ENCODE measurements around the gene E2F1.
A peak's percentile ranks its signal among the peaks of the same experiment; 100 is the strongest.
"Not testable (repeated sequence)": the region's sequence is repeated elsewhere in the genome, so short reads cannot be mapped to it uniquely, and the experiment has no call there.

The E2F1 gene

DNA sequence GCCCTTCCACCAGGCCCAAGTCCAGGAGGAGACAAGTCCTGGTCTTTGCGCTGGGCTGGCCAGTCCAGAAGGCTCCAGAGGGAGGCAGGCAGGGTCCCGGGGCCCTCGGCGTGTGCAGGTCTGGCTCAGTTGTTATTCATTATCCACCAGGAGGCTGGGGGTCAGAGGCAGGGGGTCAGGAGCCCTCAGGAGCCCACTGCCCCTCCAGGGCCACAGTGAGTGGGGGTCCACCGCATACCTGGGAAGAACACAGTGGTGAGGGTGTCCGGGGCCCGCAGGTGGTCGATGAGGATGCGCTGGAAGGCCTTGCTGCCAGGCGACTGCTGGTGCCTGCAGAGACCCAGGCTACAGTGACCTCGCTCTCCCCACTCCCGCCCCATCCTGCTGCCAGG lies 28.5 kb downstream of the E2F1 start:
- DNase-seq (ENCODE audit: low read depth) = no peak

DNA sequence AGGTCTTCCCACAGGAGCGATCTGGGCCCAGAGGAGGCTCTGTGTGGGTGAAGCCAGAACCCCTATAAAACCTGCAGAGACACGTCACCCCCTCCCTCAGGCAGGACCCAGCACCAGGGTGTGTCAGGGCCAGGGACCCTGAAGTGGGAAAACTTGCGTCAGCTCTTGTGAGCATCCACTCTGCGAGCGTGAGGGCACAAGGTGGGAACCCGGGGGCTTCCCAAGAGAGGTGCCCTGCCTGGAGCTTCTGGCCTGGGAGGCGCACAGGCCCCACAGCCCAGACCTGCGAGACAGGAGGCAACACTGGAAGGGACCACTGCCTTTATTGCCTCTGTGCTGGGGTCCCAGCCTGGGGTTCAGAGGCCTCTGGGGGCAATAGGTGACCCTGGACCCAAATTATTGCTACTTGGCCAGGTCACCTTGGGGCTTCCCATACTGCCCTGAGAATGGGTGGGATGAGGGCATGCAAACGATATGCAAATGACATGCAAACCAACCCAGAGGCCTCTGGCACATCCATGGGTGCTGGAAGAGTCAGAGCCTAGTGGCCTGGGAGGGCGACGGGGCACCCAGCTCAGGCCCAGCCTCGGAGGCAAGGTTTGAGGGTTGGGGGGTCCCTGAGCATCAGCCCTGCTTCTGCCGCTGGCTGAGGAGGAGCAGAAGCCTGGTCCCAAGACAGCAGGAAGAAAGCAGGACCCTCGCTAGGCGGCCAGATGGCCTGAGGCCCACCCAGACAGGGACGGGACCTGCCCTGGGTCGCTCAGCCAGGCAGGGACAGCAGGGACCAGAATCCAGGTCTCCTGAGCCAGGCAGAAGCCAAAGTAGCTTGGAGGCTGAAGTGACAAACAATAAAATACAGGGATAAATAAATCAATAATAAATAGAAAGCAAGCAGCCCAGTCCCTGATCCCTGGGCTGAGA lies 29.1 kb downstream of the E2F1 start:
- no peak for DNase-seq (ENCODE audit: low read depth)

DNA sequence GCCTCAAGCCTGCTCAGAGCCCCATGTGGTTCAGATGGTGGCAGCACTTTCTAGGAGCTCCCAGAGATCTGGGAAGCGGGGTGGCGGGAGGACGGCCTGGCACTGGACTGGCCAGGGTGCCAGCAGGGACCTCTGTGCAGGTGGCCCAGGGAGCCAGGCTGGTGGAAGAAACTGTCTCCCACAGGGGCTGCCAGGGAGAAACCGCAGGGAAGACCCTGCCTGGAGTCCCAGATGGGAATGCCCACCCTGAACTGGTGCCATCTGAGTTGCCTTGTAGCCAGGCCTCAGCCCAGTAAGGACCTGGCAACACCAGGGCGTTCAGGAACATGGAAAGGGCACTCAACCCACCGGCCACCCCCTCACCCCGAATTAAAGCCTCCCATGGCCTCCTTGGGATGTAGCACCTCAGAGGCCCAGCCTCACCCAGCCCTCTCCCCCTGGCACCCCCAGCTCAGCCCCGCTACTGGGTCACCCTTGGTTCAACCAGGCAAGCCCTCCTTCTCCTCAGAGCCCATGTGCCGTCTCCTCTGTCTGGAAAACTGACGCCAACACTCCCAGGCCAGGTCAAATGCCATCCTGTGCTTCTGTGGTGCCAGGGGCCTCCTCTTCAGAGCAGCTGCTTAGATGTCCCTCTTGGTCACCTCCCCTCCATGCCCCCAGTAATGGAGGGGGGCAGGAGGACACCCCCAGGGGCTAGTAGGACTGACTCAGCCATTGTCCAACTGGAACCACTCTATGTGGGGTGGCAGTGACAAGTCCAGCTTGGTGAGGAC lies 30.0 kb downstream of the E2F1 start:
- DNase-seq (ENCODE audit: low read depth) = no peak

DNA sequence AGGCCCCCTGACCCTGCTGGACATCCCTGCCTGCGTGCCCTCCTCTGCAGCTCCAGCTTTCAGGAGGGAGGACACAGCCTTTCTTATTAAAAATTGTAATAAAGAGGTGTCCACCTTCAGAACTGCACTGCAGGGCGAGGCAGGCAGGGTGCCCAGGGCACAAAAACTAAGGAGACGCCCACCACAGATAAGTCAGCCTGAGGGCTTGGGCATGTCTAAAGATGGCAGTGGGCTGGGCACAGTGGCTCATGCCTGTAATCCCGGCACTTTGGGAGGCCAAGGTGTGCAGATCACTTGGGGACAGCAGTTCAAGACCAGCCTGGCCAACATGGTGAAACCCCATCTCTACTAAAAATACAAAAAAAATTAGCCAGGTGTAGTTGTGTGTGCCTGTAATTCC lies 31.0 kb downstream of the E2F1 start:
- DNase-seq (ENCODE audit: low read depth) = no peak

DNA sequence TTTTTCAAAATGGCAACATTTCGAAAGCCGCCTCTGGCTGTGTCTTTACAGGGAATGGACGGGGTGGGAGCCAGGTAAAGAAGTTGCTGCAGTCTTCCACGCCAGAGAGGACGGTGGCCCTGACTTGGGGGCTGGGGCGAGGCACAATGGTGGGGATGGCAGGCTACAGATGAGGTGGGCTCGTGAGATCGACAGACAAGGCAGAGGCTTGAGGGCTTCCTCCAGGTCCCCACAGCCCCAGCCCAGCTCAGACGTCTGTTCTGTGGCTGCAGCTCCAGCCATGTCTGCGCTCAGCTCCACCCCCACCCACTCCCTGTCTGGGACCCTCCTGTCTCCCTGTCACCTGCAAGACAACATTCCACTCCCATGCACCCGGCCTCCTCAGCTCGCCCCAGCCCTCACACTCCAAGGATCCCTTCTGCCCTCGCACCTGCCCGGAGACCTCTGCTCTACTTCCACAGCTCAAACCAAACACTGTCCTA lies 31.5 kb downstream of the E2F1 start:
- DNase-seq (ENCODE audit: low read depth) = no peak

DNA sequence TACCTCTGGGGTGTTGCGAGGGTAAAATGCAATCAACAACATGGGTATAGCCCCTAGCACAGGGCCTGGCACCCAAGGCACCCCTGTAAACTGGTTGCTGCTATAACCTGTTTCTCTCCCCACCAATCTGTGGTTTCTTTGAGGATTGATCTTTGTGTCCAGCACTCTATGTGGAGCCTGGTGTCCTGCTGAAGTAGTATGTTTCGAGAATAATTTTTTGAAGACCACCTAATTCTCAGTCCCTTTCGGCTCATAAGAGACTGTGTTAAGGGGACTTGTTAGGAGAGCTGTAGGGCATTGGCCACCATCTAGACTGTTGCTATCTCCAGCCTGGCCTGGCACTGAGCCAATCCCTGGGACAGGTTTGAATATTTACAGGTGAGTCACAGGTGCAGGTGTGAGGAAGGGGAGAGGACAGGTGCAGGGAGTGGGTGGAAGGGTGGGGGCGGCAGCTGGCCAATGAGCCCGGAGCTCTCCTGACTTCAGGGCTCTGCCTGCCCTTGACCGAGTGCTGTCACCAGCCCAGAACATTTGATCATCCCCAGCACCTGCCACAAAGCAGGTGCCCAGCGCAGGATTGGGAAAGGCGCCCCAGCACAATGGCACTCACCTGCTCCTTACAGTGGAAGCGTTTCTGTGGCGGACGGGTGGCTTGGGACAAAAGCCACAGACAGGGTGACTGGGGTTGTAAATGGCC lies 32.1 kb downstream of the E2F1 start:
- no peak for DNase-seq (ENCODE audit: low read depth)

DNA sequence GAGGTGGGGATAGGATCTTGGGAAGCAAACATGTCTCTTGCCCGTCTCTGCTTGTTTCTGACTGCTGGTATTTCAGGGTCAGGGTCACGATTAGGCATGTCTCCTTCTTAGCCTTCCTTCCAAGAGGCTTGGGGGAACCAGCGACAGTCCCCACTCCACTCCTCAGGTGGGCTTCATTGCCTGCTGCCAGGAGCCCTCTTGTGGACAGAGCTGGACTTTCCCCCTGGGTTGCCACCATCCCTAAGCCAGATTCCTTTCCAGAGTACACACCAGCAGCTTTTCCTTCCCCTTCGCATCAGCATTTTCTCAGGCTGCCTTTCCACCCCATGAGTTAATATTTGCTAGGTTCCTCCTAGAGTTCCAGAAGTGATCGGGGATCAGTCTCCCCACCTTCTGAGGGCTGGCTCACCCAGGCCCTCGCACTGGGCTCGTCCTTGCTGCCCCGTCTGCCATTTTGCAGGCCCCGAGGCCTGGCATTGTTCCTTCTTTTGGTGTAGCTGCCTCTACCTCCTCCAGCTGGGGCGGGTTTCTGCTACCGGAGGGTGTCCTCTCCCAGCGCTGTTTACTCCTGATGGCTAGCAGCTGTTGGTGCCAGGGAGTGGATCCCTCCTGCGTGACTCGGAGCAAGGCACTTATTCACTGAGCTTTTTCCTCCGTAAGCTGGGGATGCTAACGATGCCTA lies 32.8 kb downstream of the E2F1 start:
- DNase-seq (ENCODE audit: low read depth) = peak; percentile 80

DNA sequence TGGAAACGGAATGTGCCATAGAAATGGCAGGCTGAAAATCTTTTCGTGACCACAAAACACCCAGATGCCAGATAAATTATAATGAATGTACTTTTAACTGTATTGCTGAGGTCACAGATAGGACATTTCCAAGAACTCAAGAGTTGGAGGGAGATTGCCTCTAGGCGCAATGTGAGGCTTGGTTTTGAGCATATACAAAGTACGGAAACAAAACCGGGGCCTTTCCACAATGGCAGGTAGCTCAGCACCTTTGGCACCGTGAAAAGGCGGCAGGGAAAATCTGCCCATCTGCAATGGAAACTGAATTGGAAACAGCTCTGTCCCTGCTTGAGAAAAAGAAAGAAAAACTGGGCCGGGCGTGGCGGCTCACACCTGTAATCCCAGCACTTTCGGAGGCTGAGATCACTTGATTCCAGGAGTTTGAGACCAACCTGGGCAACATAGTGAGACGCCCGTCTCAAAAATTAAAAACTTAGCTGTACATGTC lies 34.6 kb downstream of the E2F1 start:
- no peak for DNase-seq (ENCODE audit: low read depth)

DNA sequence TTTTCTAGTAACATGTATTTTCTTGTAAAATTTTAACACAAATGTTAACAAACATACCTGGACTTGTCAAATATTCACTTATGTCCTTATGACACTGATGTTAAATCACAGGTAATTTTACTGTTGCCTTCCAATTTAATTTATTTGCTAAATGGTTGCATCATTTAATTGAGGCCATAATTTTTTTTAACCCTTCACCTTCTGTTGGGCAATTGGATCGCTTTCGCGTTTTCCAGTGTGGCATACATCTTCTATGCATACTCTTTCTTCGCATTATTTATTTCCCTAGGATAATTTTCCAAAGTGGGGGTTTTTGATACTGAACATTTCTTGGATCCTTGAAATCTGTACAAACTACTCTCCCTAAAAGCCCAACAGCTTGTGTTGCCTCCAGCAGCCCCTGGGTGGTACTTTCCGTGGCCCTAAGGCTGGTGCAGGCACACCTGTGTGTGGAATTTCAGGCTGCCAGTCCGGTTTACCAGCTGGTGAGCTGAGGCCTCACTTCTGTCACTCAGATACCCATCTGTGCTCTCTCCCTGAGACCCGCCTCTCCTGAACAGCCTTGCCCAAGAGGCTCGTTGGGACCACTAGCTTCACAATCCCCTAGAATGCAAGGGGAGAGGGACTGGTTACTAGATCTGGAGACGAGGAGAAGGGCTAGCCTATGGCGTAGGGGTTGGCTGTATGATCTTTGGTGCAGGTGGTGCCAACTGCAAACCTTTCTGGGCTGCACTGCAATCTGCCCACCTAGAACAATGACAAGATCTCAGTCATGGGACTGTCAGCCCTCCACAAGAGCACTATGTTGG lies 35.2 kb downstream of the E2F1 start:
- no peak for DNase-seq (ENCODE audit: low read depth)

DNA sequence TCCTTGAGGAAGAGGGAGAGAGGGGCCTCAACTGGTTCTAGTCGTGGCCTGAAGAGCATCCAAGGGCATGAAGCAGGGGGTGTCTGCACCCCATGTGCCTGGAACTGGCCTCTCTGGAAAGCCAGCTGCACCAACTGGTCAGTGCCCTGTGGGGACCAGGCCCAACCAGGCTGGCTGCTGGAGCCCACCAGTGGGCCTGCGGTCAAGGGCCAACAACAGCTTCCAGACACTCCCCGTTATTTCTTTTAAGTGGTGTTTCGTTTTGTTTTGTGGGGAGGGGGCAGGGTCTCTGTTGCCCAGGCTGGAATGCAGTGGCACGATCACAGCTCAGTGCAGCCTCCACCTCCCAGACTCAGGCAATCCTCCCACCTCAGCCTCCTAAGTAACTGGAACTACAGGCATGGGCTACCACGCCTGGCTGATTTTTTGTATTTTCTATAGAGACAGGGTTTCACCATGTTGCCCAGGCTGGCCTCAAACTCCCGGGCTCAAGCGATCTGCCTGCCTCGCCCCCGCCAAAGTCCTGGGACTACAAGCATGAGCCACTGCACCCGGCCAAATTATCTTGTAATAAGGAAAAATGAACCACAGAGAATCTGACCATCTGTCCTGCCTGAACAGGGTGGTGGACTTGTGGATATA lies 36.0 kb downstream of the E2F1 start:
- DNase-seq (ENCODE audit: low read depth) = no peak

DNA sequence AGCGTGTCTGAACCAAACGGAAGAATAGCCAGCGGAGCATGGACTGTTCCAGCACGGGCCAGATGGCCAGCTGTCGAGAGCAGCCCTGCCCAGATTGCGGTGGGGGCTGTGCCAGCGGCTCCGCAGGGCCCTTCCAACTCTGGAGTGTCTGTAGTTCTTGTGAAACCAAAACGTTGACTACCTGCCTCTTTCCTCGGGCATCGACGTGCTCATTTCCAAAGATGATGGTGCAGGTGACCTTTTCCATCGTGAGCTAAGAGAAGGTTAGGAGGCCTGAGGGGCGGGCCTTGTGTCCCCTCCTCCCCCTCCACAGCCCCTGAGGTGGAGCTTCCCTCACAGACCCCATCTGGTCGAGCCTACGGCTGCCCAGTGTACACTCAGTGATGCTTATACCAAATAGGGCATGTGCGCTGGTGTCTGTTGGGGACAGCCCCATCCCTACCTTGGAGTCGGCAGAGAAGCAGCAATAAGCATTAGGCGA lies 36.9 kb downstream of the E2F1 start:
- DNase-seq (ENCODE audit: low read depth) = no peak

DNA sequence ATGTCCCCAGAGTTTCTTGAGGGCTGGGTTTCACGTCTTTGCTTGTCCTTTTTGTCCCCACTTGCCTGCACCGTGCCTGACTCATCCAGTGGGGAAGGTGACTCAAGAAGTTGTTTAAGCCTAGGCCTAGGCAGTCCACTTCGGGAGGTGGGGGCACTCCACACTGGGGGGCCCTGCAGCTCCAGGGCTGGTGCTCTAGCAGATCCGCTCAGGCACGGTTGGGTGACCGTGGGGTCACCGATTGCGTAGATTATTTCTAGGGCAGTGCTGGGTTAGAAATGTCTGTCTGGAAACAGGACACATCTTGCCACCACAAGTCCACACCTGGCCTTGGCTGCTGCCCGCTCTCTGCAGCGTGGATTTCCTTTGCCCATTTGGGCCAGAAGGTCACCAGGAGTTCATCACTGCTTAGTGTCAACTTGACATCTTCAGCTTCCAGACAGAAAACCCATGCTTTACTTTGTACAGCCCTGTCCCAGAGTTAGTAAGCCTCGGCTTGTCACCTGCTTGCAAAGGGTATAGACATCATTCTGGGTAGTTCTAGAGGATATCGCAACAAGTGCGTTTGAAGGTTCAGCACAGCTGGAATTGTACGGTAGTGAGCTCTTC lies 37.7 kb downstream of the E2F1 start:
- DNase-seq (ENCODE audit: low read depth) = peak; percentile 30

DNA sequence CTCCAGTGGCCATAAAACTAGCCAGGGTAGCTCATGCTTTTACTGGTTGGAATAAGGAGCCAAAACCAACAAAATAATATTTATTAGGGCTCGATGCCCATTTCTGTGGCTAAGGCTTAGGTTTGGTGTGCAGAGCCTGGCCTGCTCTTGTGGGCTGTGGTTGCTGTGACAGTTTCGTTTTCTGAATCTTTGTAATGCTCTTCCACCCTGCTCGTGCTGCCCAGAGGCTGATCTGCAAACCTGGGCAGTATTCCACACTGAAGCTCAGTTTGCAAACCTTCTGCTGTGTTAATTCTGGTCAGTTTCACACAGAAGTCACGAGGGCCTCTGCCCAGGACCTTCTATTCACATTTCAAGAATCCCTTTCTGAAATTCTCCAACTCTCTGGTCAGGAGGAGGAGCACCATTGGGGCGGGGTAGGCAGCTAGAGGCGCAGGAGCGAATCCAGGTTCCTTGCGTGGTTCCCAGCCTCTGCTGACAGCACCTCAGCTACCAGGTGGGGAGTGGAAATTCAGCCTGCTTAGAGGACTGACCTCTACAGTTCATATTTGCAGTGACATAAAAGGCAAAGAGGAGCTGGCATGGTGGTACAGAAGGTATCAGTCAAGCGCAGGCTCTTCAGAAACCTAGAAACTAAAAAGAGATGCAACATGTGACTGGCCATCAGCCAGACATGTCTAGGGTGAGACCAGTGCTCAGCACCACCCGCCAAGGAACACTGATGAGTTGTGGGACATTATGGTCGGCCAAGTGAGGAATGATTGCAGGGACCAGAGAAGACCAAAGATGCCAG lies 38.4 kb downstream of the E2F1 start:
- no peak for DNase-seq (ENCODE audit: low read depth)

DNA sequence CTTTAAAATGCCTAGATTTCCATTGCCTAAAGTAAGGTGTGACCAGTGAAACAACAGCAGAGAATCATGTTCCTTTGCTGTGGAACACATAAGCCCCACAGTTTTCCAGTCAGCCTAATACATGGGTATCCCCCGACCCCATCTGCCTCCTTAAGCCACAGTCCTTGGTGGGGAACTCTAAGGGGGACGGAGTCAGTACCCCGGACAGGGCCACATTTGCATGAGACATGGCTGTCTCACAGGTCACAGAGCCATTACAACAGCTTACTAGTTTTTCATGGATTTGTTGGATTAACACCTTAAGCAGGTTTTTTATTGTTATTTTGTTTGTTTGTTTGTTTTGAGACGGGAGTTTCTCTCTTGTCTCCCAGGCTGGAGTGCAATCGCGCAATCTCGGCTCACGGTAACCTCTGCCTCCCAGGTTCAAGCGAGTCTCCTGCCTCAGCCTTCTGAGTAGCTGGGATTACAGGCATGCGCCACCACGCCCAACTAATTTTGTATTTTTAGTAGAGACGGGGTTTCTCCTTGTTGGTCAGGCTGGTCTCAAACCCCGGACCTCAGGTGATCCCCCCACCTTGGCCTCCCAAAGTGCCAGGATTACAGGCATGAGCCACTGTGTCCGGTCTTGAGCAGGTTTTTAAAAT lies 39.1 kb downstream of the E2F1 start:
- DNase-seq (ENCODE audit: low read depth) = not testable (repeated sequence)

DNA sequence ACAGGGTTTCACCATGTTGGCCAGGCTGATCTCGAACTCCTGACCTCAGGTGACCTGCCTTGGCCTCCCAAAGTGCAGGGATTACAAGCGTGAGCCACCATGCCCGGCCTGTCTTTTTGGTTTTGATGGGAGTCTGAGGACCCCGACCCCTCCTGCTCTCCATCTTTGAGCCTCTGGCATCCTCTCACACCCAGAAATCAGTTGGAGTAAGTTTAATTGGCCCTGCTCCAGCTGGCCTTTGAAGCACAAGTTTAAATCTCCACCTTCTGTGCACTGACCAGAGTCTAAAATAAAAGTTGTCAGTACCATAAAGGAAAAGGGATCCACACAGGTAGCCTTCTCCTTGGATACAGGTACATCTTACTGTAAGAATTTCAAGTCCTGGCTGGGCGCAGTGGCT lies 40.0 kb downstream of the E2F1 start:
- no peak for DNase-seq (ENCODE audit: low read depth)

DNA sequence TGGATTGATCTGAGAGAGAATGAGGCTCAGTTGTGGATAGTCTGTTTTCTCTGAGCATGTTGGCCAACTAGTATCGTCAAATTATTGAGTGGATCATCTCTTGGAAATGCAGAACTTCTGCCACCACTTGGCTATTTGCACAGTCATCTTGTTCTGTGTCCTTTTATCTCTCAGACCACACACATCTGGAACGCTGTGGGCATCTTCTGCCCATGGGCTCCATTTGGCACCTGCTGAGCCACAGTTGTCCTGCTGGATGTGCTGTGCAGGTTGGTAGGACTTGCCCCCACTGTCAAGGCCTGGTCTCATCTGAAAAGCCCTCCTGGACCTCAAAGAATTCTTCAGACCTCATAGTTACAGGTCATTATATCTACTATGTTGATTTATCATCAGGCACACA lies 40.8 kb downstream of the E2F1 start:
- DNase-seq (ENCODE audit: low read depth) = no peak

DNA sequence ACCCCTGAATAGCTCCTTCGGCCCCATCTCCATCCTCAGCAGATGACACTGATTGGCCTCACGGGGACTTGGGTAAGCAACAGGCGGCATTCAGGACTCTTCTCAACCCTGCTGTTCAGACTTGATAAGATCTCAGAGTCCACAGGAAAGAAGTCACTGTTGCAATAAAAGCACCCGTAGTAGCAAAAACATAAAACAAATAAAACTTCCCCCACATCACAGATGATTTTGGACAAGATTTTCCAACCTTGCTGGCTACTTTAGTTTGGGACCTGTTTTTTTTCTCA lies 41.2 kb downstream of the E2F1 start:
- DNase-seq (ENCODE audit: low read depth) = no peak

DNA sequence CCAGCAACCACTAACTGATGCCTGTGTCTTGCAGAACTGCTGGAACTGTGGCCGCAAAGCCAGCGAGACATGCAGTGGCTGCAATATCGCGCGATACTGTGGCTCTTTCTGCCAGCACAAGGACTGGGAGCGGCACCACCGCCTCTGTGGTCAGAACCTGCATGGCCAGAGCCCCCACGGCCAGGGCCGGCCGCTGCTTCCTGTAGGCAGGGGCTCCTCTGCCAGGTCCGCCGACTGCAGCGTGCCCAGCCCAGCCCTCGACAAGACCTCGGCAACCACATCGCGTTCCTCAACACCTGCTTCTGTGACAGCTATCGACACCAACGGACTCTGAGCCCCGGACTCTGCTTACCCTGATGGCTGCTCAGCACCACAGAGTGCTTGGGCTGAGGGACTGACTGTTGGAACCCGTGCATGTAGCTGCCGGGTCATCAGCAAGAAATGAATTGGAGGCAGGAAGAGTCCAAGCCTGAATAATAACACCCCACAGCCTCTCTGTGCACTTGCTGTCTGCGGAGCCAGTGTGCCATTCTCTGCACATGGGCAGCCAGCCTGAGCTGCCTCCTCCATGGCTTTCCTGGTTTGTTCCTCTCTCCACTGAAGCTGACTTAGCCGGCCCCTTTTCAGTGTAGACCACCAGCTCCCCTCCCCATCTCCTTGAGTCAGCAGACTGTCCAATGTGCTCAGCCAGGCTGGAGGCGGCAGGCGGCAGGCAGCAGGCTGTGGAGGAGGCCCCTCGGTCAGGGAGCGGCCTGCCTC lies 41.7 kb downstream of the E2F1 start:
- DNase-seq (ENCODE audit: low read depth) = no peak

All from ELR (cell line).